GM12872 (cell line): Measurements from ENCODE around the gene KRTAP3-1.

Source experiments
- CTCF ChIP-seq: IDR thresholded peaks from 3 replicates; pipeline ENCODE4 v1.5.1; 2011; ENCODE audit warnings: low read depth, mild to moderate bottlenecking, low read length, moderate library complexity; ENCODE audit not compliant: insufficient read depth

Gene KRTAP3-1

GRCh38 chr17:41013606-41014005, 4.7 kb upstream of the KRTAP3-1 start:
- no peak for TF ChIP-seq CTCF

DNA sequence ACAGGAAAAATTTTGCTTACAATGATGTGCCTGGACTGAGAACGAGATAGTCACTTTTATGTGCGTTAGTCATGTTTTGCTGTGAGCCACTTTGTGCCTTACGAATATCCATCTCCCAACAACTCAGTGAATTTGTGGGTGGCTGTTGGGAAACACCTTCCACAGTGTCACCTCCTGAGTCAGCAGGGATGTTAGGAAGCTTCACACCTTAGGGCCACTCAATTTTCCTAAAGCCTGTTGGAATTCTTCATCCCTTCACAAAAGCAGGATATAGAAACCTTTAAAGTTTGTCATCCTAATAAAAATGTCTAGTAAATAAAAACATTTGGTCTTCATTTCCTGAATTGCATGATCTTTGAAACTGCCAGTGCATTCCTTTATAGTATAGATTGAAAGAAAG, 4.3 kb upstream of the KRTAP3-1 start:
- TF ChIP-seq CTCF, result no peak

DNA sequence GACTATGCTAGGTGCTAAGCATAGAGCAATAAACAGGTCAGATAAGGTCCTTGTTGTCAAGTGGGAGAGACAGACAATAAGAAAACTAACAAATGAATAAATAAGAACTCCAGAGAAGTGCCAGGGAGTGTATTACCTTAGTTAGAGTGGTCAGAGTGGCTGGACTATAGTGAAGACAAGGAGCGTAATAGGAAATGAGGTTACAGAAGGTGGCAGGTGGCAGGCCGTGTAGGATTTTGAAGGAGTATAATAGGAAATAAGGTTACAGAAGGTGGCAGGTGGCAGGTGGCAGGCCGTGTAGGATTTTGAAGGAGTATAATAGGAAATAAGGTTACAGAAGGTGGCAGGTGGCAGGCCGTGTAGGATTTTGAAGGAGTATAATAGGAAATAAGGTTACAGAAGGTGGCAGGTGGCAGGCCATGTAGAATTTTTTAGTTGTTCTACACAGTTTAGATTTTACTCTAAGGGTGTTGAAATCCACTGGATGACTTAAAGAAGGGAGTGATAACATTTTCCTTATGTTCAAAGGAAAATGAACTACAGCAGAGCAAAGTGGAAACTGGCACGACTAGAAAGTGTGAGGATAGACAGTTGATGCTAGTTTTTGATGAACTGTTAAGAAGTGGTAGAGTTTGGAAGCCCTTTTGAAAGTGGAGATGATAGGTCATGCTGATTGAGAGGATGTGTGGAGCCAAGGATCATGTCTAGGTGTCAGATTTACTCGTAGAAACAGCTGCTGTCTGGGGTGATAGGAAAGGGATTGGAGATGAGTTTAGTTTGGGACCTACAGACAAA, 3.6 kb upstream of the KRTAP3-1 start:
- TF ChIP-seq CTCF, result no peak

DNA sequence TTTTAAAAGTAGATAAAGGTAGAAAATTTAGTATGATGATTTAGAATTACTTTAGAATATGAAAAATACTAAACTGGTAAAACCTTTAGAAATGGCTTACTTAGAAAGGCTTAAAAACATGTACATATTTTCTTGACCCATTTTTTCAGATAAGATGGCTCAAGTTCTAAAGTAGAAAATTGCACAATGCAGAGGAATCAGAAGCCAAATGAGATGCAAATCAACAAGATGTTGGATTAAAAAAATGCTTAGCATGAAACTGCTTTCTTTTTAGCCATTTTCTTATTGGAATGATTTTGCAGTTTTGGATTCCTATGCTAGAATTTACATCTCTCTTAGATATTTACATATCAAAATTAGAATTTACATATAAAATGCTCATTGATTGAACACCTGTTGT, 1.5 kb upstream of the KRTAP3-1 start:
- TF ChIP-seq CTCF, result no peak

DNA sequence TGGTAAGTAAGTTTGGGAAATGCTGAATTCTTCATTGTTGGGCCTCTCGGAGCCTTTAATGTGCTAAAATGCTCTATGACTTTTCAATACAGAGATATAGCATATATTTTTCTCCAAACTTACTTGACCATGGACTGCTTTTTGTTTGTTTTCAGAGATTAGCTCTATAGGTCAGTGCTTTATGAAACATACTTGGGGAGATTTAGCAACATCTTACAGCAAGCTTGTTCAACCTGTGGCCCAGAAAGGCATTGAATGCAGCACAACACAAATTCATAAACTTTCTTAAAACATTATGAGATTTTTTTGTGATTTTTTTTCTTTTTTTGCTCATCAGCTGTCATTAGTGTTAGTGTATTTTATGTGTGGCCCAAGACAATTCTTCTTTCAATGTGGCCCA, 1.0 kb upstream of the KRTAP3-1 start:
- TF ChIP-seq CTCF, result no peak

GRCh38 chr17:41009301-41009760, 403 bp upstream of the KRTAP3-1 start:
- TF ChIP-seq CTCF, result no peak

- TF ChIP-seq CTCF, result no peak
Measured at GRCh38 chr17:41004397-41004796, 4.5 kb downstream of the KRTAP3-1 start.
